ENCODE data around the gene ITGA2B. TPM values are rescaled to one million over a fixed set of nuclear protein-coding genes. Genes with fewer than 3 reads are reported as not detected.

The ITGA2B gene
- total and polyA plus RNA-seq, 2 of the 13 experiments (the other 11 are each of a cell fraction or from before 2014, with no cell fraction given): 0.38 to 1.1 TPM

- intact Hi-C loops (cut with micrococcal nuclease; ENCODE audit: unreplicated experiment): no loop called here
- H3K4me2 ChIP-seq (ENCODE audit: low read depth, low read length): no peak overlapping the region
- H3K27ac ChIP-seq (ENCODE audit: extremely low read length, insufficient read depth, low read length): no peak overlapping the region
- no peak overlapping the region for H3K9ac ChIP-seq (ENCODE audit: insufficient read depth, low read depth, low read length)
- no TSS peak for BruUV-seq (replicated peaks)
- no peaks in the 10 kb centered on the region for H3K79me2 ChIP-seq (ENCODE audit: insufficient read depth, low read length)
- H2AFZ ChIP-seq (ENCODE audit: low read length): no peak overlapping the region
- H3K9me3 ChIP-seq (ENCODE audit: low read length): no peaks in the 10 kb centered on the region
- POLR2A ChIA-PET: no interaction called here
- H3K4me1 ChIP-seq (ENCODE audit: insufficient read depth, low read length): peaks cover 73% of the 10 kb centered on the region
- FAIRE-seq (no peak), DNase-seq (ENCODE audit: low spot score) (no peak), ATAC-seq (no peak)
- 35% methylated on average over 7 of the region's 7 CpGs for WGBS (ENCODE audit: low lambda C conversion rate)
- CTCF ChIA-PET (ENCODE audit: low intra/inter-chr PET ratio, low total read pairs): no interaction called here
- H3K36me3 ChIP-seq (replicated peaks in 1 of 2; ENCODE audit: control insufficient read depth in 1 of 2, insufficient read depth in 2 of 2, low read length in 2 of 2): no peaks in the 10 kb centered on the region
- H3K4me3 ChIP-seq (replicated peaks in 1 of 3; ENCODE audit: insufficient read depth in 1 of 3, low read depth in 2 of 3, low read length in 3 of 3): no peak overlapping the region
- H3K27me3 ChIP-seq (ENCODE audit: control insufficient read depth in 1 of 2, insufficient read depth in 2 of 2, low read length in 2 of 2): peaks cover 1 to 9% of the 10 kb centered on the region in 2 experiments; a peak in 3 of 5 replicates
- no peaks in the 10 kb centered on the region for H4K20me1 ChIP-seq (ENCODE audit: insufficient read depth, low read length)
- in situ Hi-C loops (cut with HindIII; ENCODE audit: extremely low pct_ligation_motif_present, low pct_unique_long_range_greater_than_20kb): no loop called here
- TF ChIP-seq ATF7 (IDR thresholded peaks at IDR 0.05): no peak
- TF ChIP-seq ATF7 (CRISPR knock-in tag; IDR thresholded peaks at IDR 0.05): no peak
- TF ChIP-seq SAP130 (CRISPR knock-in tag; IDR thresholded peaks at IDR 0.05; ENCODE audit: low read depth): 0 out of 2 replicates have a peak, but pooled peaks have one; percentile 15
- TF ChIP-seq KAT8 (CRISPR knock-in tag; IDR thresholded peaks at IDR 0.05): no peak
- 0 out of 2 replicates have a peak, but pooled peaks have one; percentile 38 for TF ChIP-seq CHD4 (IDR thresholded peaks at IDR 0.05; ENCODE audit: borderline replicate concordance, low read length)
- TF ChIP-seq, protein P1, sequence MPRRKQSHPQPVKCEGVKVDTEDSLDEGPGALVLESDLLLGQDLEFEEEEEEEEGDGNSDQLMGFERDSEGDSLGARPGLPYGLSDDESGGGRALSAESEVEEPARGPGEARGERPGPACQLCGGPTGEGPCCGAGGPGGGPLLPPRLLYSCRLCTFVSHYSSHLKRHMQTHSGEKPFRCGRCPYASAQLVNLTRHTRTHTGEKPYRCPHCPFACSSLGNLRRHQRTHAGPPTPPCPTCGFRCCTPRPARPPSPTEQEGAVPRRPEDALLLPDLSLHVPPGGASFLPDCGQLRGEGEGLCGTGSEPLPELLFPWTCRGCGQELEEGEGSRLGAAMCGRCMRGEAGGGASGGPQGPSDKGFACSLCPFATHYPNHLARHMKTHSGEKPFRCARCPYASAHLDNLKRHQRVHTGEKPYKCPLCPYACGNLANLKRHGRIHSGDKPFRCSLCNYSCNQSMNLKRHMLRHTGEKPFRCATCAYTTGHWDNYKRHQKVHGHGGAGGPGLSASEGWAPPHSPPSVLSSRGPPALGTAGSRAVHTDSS (CRISPR knock-in tag; conservative IDR thresholded peaks at IDR 0.05): no peak
- 0 out of 2 replicates have a peak, but pooled peaks have one; percentile 16 for TF ChIP-seq PAXIP1 (CRISPR knock-in tag; conservative IDR thresholded peaks at IDR 0.05)
- no peak for TF ChIP-seq ATF3 (CRISPR knock-in tag; IDR thresholded peaks at IDR 0.05)
- TF ChIP-seq, protein P2, sequence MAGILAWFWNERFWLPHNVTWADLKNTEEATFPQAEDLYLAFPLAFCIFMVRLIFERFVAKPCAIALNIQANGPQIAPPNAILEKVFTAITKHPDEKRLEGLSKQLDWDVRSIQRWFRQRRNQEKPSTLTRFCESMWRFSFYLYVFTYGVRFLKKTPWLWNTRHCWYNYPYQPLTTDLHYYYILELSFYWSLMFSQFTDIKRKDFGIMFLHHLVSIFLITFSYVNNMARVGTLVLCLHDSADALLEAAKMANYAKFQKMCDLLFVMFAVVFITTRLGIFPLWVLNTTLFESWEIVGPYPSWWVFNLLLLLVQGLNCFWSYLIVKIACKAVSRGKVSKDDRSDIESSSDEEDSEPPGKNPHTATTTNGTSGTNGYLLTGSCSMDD (CRISPR knock-in tag; IDR thresholded peaks at IDR 0.05): no peak
- TF ChIP-seq ZNF460 (CRISPR knock-in tag; IDR thresholded peaks at IDR 0.05; ENCODE audit: borderline replicate concordance): 0 out of 2 replicates have a peak, but pooled peaks have one; percentile 4
- peak; percentile 41; the same call in 1 of the 2 replicates for TF ChIP-seq HNF4A (CRISPR knock-in tag; IDR thresholded peaks at IDR 0.05)
- 0 out of 2 replicates have a peak, but pooled peaks have one; percentile 15 for TF ChIP-seq HNF4G (IDR thresholded peaks at IDR 0.05; ENCODE audit: borderline replicate concordance, low read depth, low read length)
- no peak for TF ChIP-seq HNF4G (CRISPR knock-in tag; IDR thresholded peaks at IDR 0.05; ENCODE audit: borderline replicate concordance, low read depth)
- no peak for TF ChIP-seq IKZF1 (IDR thresholded peaks at IDR 0.05)
- 0 out of 2 replicates have a peak, but pooled peaks have one; percentile 45 for TF ChIP-seq ZNF644 (CRISPR knock-in tag; IDR thresholded peaks at IDR 0.05; ENCODE audit: low read depth)
- no peak for TF ChIP-seq SMYD3 (CRISPR knock-in tag; IDR thresholded peaks at IDR 0.05)
- no peak for TF ChIP-seq CBX5 (CRISPR knock-in tag; IDR thresholded peaks at IDR 0.05; ENCODE audit: borderline replicate concordance)
- TF ChIP-seq ZSCAN25 (CRISPR knock-in tag; IDR thresholded peaks at IDR 0.05): no peak
- no peak for TF ChIP-seq RFX3 (CRISPR knock-in tag; IDR thresholded peaks at IDR 0.05)
- TF ChIP-seq KDM1A (CRISPR knock-in tag; IDR thresholded peaks at IDR 0.05): peak; percentile 66; the same call in 1 of the 2 replicates
These were observed 22.0 kb downstream of the ITGA2B start for GRCh38 chr17:44367231-44367979.
